Metanephros (tissue), 1 donor: ENCODE data around the gene SLC52A3. TPM values are rescaled to one million over a fixed set of nuclear protein-coding genes. Genes with fewer than 3 reads are reported as not detected.

ENCODE experiments used
- total RNA-seq: library from RNA; depleted of rRNA; stranded (reverse); fragments of >200 nt; gene quantifications from one replicate; pipeline ENCODE4 v1.2.3, GENCODE V29; 2014

SLC52A3 gene
- 4.3 TPM for total RNA-seq

DNA sequence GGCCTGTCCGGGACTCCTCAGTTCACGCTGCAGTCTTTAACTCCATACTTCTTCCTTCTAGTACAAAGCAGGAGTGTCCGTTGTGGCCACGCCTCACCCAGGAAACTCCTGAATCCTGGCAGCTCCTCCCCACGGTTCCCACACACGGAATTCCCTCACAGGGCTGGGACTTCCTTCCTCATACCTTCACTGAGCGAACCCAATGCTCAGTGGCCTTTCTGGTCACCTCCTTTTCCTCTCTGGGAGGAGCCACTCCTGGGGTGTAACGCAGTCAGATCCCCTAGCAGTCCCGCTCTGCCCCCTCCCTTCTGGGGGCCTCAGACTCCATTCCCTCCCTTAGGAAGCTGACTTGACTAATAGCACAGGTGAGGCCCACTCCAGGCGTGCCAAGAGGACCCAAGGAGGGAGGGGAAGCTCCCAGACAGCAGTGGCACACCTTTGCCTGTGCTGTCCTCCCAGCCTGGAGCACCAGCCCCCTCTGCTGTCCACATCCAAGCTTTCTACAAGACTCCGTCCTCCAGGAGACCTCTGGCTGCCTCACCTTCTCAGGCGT lies at the start of gene SLC52A3:
SLC52A3 (minus strand) TSS at position 75 of the 553 bp plus-strand sequence. CDS start 2,726 bp downstream, outside the sequence.

Other genes starting within 250 kb of the SLC52A3 start
- gene CSNK2A1, start 224.7 kb downstream of the SLC52A3 start, total RNA-seq = 133 TPM
- 2.0 TPM for gene TCF15, start 158.2 kb downstream of the SLC52A3 start, total RNA-seq
- 12.4 TPM for gene SRXN1, start 115.3 kb downstream of the SLC52A3 start, total RNA-seq
- gene SCRT2, start 92.7 kb downstream of the SLC52A3 start, total RNA-seq = not detected
- 11.6 TPM for gene FAM110A, start 65.2 kb upstream of the SLC52A3 start, total RNA-seq
- 0.12 TPM for gene ANGPT4, start 147.8 kb upstream of the SLC52A3 start, total RNA-seq
- 0.23 TPM for gene RSPO4, start 233.8 kb upstream of the SLC52A3 start, total RNA-seq